ENCODE data around the gene FAR2. TPM values are rescaled to one million over a fixed set of nuclear protein-coding genes. Genes with fewer than 3 reads are reported as not detected.
A peak's percentile ranks its signal among the peaks of the same experiment; 100 is the strongest.

The FAR2 gene
- total and polyA plus RNA-seq, 2 donors (not counting 3 experiments of a cell fraction or from before 2014, with no cell fraction given) = 32.3 to 61.7 TPM

DNA sequence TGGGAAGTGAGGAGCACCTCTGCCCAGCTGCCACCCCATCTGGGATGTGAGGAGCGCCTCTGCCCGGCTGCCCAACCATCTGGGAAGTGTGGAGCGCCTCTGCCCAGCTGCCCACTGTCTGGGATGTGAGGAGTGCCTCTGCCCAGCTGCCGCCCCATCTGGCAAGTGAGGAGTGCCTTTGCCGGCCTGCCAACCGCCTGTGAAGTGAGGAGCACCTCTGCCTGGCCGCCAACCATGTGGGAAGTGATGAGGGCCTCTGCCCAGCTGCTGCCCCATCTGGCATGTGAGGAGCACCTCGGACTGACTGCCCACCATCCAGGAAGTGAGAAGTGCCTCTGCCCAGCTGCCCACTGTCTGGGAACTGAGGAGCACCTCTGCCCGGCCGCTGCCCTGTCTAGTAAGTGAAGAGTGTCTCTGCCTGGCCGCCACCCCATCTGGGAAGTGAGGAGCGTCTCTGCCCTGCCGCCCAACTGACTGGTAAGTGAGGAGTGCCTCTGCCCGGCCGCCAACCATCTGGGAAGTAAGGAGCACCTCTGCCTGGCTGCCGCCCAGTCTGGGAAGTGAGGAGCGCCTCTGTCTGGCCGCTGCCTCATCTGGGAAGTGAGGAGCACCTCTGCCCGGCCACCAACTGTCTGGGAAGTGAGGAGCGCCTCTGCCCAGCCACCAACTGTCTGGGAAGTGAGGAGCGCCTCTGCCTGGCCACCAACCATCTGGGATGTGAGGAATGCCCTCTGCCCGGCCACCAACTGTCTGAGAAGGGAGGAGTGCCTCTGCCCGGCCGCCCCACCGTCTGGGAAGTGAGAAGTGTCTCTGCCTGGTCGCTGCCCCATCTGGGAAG lies 22.6 kb downstream of the FAR2 start:
- intact Hi-C loops (cut with micrococcal nuclease) = no loop called here

GRCh38 chr12:29176941-29177340 lies 27.9 kb downstream of the FAR2 start:
- POLR2A ChIA-PET = no interaction called here
- H3K9ac ChIP-seq (replicated peaks; ENCODE audit: extremely low read depth, insufficient read depth, low read length) = no peak overlapping the region
- peaks cover 2% of the 10 kb centered on the region for H3K79me2 ChIP-seq (ENCODE audit: control insufficient read depth, insufficient read depth, low read length)
- H3K9me1 ChIP-seq (replicated peaks; ENCODE audit: control insufficient read depth, extremely low read depth, insufficient read depth, low read length) = no peaks in the 10 kb centered on the region
- no peak overlapping the region for H3K27ac ChIP-seq (ENCODE audit: insufficient read depth, low read depth, low read length)
- no peaks in the 10 kb centered on the region for H3K27me3 ChIP-seq (ENCODE audit: control insufficient read depth in 2 of 2, insufficient read depth in 2 of 2, low read length in 2 of 2)
- H3K4me2 ChIP-seq (ENCODE audit: insufficient read depth, low read length) = no peak overlapping the region
- no peak for TF ChIP-seq MYC (IDR thresholded peaks at IDR 0.05; ENCODE audit: low read depth, low read length)
- no peak for TF ChIP-seq JUN (IDR thresholded peaks at IDR 0.05; ENCODE audit: borderline replicate concordance, insufficient read depth, insufficient read length, low read depth)
- TF ChIP-seq POLR2AphosphoS5 (IDR thresholded peaks at IDR 0.05; ENCODE audit: insufficient read depth, low read depth, low read length) = no peak
- no peak for TF ChIP-seq MAX (IDR thresholded peaks at IDR 0.05; ENCODE audit: insufficient read depth, insufficient read length)
- no peak for TF ChIP-seq GATA2 (IDR thresholded peaks at IDR 0.05; ENCODE audit: insufficient read depth, insufficient read length, low read depth, low read length)
- TF ChIP-seq, protein P1, sequence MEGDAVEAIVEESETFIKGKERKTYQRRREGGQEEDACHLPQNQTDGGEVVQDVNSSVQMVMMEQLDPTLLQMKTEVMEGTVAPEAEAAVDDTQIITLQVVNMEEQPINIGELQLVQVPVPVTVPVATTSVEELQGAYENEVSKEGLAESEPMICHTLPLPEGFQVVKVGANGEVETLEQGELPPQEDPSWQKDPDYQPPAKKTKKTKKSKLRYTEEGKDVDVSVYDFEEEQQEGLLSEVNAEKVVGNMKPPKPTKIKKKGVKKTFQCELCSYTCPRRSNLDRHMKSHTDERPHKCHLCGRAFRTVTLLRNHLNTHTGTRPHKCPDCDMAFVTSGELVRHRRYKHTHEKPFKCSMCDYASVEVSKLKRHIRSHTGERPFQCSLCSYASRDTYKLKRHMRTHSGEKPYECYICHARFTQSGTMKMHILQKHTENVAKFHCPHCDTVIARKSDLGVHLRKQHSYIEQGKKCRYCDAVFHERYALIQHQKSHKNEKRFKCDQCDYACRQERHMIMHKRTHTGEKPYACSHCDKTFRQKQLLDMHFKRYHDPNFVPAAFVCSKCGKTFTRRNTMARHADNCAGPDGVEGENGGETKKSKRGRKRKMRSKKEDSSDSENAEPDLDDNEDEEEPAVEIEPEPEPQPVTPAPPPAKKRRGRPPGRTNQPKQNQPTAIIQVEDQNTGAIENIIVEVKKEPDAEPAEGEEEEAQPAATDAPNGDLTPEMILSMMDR (IDR thresholded peaks at IDR 0.05; ENCODE audit: extremely low read depth in 1 of 2, insufficient read depth in 1 of 2, low read depth in 1 of 2, low read length in 2 of 2) = no peak
- TF ChIP-seq EZH2 (IDR thresholded peaks at IDR 0.05; ENCODE audit: borderline replicate concordance, low read depth, low read length, severe bottlenecking) = no peak
- no peak for TF ChIP-seq POLR2A (IDR thresholded peaks at IDR 0.05; ENCODE audit: low read depth, low read length)
- TF ChIP-seq FOS (IDR thresholded peaks at IDR 0.05; ENCODE audit: borderline replicate concordance, insufficient read depth, low read length) = no peak
- intact Hi-C loops (cut with micrococcal nuclease) (no loop called here), dilution Hi-C loops (cut with MboI; ENCODE audit: extremely low pct_ligation_motif_present, low sequenced_read_pairs) (no loop called here)
- CTCF ChIA-PET = interaction anchor here (1.0 kb wide), 2 partner anchors 10 to 22 kb away, joined by 3 read pairs; no protein-coding TSS in a partner anchor
- DNase-seq (ENCODE audit: low read depth, low spot score) (no peak), FAIRE-seq (peak; percentile 12)
- BruUV-seq (replicated peaks) = no TSS peak
- no peaks in the 10 kb centered on the region for H3K9me3 ChIP-seq (replicated peaks; ENCODE audit: control insufficient read depth, insufficient read depth, low read length)
- no peaks in the 10 kb centered on the region for H4K20me1 ChIP-seq (replicated peaks; ENCODE audit: control insufficient read depth, extremely low read depth, insufficient read depth, low read length)
- H3K4me3 ChIP-seq (replicated peaks in 1 of 3; ENCODE audit: insufficient read depth in 1 of 3, low read depth in 1 of 3, low read length in 3 of 3) = no peak overlapping the region
- H2AFZ ChIP-seq (ENCODE audit: low read depth, low read length) = no peak overlapping the region
- H3K36me3 ChIP-seq (ENCODE audit: control insufficient read depth in 2 of 2, extremely low read depth in 1 of 2, insufficient read depth in 2 of 2, low read length in 2 of 2) = no peaks in the 10 kb centered on the region
- peaks cover 11% of the 10 kb centered on the region for H3K4me1 ChIP-seq (ENCODE audit: control insufficient read depth, extremely low read depth, insufficient read depth, low read length)

More for the DNA sequence above, 22.6 kb downstream of the FAR2 start:
- CTCF ChIA-PET = no interaction called here
- no peak overlapping the region for H2AFZ ChIP-seq (ENCODE audit: low read depth, low read length)
- no peaks in the 10 kb centered on the region for H3K27me3 ChIP-seq (ENCODE audit: control insufficient read depth in 2 of 2, insufficient read depth in 2 of 2, low read length in 2 of 2)
- H3K4me2 ChIP-seq (ENCODE audit: insufficient read depth, low read length) = no peak overlapping the region
- no peaks in the 10 kb centered on the region for H3K9me1 ChIP-seq (replicated peaks; ENCODE audit: control insufficient read depth, extremely low read depth, insufficient read depth, low read length)
- peaks cover 3% of the 10 kb centered on the region in 2 experiments for H3K36me3 ChIP-seq (ENCODE audit: control insufficient read depth in 2 of 2, extremely low read depth in 1 of 2, insufficient read depth in 2 of 2, low read length in 2 of 2)
- H3K4me1 ChIP-seq (ENCODE audit: control insufficient read depth, extremely low read depth, insufficient read depth, low read length) = peaks cover 12% of the 10 kb centered on the region
- H4K20me1 ChIP-seq (replicated peaks; ENCODE audit: control insufficient read depth, extremely low read depth, insufficient read depth, low read length) = no peaks in the 10 kb centered on the region
- FAIRE-seq (no peak), DNase-seq (ENCODE audit: low read depth, low spot score) (no peak)
- H3K9ac ChIP-seq (replicated peaks; ENCODE audit: extremely low read depth, insufficient read depth, low read length) = no peak overlapping the region
- H3K9me3 ChIP-seq (replicated peaks; ENCODE audit: control insufficient read depth, insufficient read depth, low read length) = no peaks in the 10 kb centered on the region
- H3K79me2 ChIP-seq (ENCODE audit: control insufficient read depth, insufficient read depth, low read length) = peaks cover 15% of the 10 kb centered on the region
- no peak overlapping the region for H3K4me3 ChIP-seq (replicated peaks in 1 of 3; ENCODE audit: insufficient read depth in 1 of 3, low read depth in 1 of 3, low read length in 3 of 3)
- H3K27ac ChIP-seq (ENCODE audit: insufficient read depth, low read depth, low read length) = no peak overlapping the region
- dilution Hi-C loops (cut with MboI; ENCODE audit: extremely low pct_ligation_motif_present, low sequenced_read_pairs) = no loop called here
- BruUV-seq (replicated peaks) = no TSS peak
- POLR2A ChIA-PET = no interaction called here
- TF ChIP-seq MYC (IDR thresholded peaks at IDR 0.05; ENCODE audit: low read depth, low read length) (no peak), POLR2AphosphoS5 (IDR thresholded peaks at IDR 0.05; ENCODE audit: insufficient read depth, low read depth, low read length) (no peak), EZH2 (IDR thresholded peaks at IDR 0.05; ENCODE audit: borderline replicate concordance, low read depth, low read length, severe bottlenecking) (no peak), JUN (IDR thresholded peaks at IDR 0.05; ENCODE audit: borderline replicate concordance, insufficient read depth, insufficient read length, low read depth) (no peak)

Measured in endothelial cell of umbilical vein (primary cell).